PC-3 (cell line): ENCODE measurements around the gene HSPB6. TPM values are rescaled to one million over a fixed set of nuclear protein-coding genes. Genes with fewer than 3 reads are reported as not detected.

Source experiments
- ATAC-seq: fragments of 200-7000 bp; cut with Tn5 transposase; 2 replicates; pipeline ENCODE4 v1.9.1; 2020; ENCODE audit warnings: mild to moderate bottlenecking, moderate library complexity
- BruUV-seq: library from RNA; stranded (reverse); fragments of 400-500 nt; replicated peaks from 2 replicates; lab custom pipeline; 2021; lab: Mats Ljungman, UMichigan
- CTCF ChIA-PET: fragments of 300-600 bp; sonication (Branson Sonifier 250); formaldehyde crosslinking; loops from one replicate; lab custom pipeline; 2022; ENCODE audit warnings: antibody characterized with exemption; lab: Charles Lee
- POLR2A ChIA-PET: fragments of 300-600 bp; sonication (Branson Sonifier 250); formaldehyde crosslinking; loops from one replicate; lab custom pipeline; 2022; ENCODE audit warnings: antibody characterized with exemption; ENCODE audit not compliant: unreplicated experiment; lab: Charles Lee
- DNase-seq: peaks from one replicate; pipeline ENCODE4 v3.0.0-alpha.2; 2015
- H2AFZ ChIP-seq: fragments of 300-600 bp; sonication (generic); 2 replicates; pipeline ENCODE4 v1.6.0; 2016; ENCODE audit warnings: antibody characterized with exemption, low read length
- H3F3A ChIP-seq: fragments of 300-600 bp; sonication (generic); one replicate; pipeline ENCODE4 v1.6.0; 2017; ENCODE audit warnings: antibody characterized with exemption, low read length, control low read depth, mild to moderate bottlenecking; ENCODE audit not compliant: unreplicated experiment
- H3K27ac ChIP-seq: fragments of 300-600 bp; sonication (generic); 2 replicates; pipeline ENCODE4 v1.5.1; 2016; ENCODE audit warnings: mild to moderate bottlenecking, low read length
- H3K27me3 ChIP-seq: fragments of 300-600 bp; sonication (generic); 2 replicates; pipeline ENCODE4 v1.6.1; 2016; ENCODE audit warnings: low read length, mixed read lengths
- H3K36me3 ChIP-seq: fragments of 300-600 bp; sonication (generic); 2 replicates; pipeline ENCODE4 v1.6.1; 2016; ENCODE audit warnings: low read depth, mixed run types, low read length, mixed read lengths
- H3K4me1 ChIP-seq: fragments of 300-600 bp; sonication (generic); 2 replicates; pipeline ENCODE4 v1.5.1; 2016; ENCODE audit warnings: low read length; ENCODE audit not compliant: insufficient read depth
- H3K4me2 ChIP-seq: fragments of 300-600 bp; sonication (generic); 2 replicates; pipeline ENCODE4 v1.6.0; 2016; ENCODE audit warnings: low read length
- H3K4me3 ChIP-seq: fragments of 300-600 bp; sonication (generic); 2 replicates; pipeline ENCODE4 v1.5.1; 2016; ENCODE audit warnings: mild to moderate bottlenecking, low read length, mixed read lengths
- H3K79me2 ChIP-seq: fragments of 300-600 bp; sonication (generic); 2 replicates; pipeline ENCODE4 v1.6.1; 2017; ENCODE audit warnings: low read length, mixed read lengths
- H3K9ac ChIP-seq: fragments of 300-600 bp; sonication (generic); 2 replicates; pipeline ENCODE4 v1.6.0; 2016; ENCODE audit warnings: mild to moderate bottlenecking, low read length
- H3K9me2 ChIP-seq: fragments of 300-600 bp; sonication (generic); replicated peaks from 2 replicates; pipeline ENCODE4 v1.6.1; 2016; ENCODE audit warnings: mixed run types, low read length, mixed read lengths
- H3K9me3 ChIP-seq: fragments of 300-600 bp; sonication (generic); 2 replicates; pipeline ENCODE4 v1.6.1; 2016; ENCODE audit warnings: low read length, mixed read lengths
- H4K20me1 ChIP-seq: fragments of 300-600 bp; sonication (generic); 2 replicates; pipeline ENCODE4 v1.6.1; 2016; ENCODE audit warnings: low read length, mixed read lengths
- CTCF ChIP-seq: fragments of 300-600 bp; sonication (generic); conservative IDR thresholded peaks from 2 replicates; pipeline ENCODE4 v1.5.1; 2017; ENCODE audit warnings: antibody characterized with exemption, low read depth, mild to moderate bottlenecking, low read length
- EZH2 ChIP-seq: fragments of 300-600 bp; sonication (generic); IDR thresholded peaks from one replicate; pipeline ENCODE4 v1.6.1; 2017; ENCODE audit warnings: antibody characterized with exemption, mild to moderate bottlenecking, low read length; ENCODE audit not compliant: unreplicated experiment
- EZH2phosphoT487 ChIP-seq: fragments of 300-600 bp; sonication (generic); IDR thresholded peaks from 2 replicates; pipeline ENCODE4 v1.6.1; 2018; ENCODE audit warnings: mild to moderate bottlenecking, antibody characterized with exemption, low read length, borderline replicate concordance
- intact Hi-C: fragments of 100-400 bp; cut with micrococcal nuclease; formaldehyde crosslinking; loops from 2 replicates; pipeline ENCODE4 v1.9.0; 2023
- total RNA-seq: library from RNA; depleted of rRNA; stranded (reverse); fragments of >200 nt; gene quantifications from 2 replicates; pipeline ENCODE4 v1.2.3, GENCODE V29; 2014

The HSPB6 gene
- total RNA-seq, 1 experiment from 2014 or later, result not detected

DNA sequence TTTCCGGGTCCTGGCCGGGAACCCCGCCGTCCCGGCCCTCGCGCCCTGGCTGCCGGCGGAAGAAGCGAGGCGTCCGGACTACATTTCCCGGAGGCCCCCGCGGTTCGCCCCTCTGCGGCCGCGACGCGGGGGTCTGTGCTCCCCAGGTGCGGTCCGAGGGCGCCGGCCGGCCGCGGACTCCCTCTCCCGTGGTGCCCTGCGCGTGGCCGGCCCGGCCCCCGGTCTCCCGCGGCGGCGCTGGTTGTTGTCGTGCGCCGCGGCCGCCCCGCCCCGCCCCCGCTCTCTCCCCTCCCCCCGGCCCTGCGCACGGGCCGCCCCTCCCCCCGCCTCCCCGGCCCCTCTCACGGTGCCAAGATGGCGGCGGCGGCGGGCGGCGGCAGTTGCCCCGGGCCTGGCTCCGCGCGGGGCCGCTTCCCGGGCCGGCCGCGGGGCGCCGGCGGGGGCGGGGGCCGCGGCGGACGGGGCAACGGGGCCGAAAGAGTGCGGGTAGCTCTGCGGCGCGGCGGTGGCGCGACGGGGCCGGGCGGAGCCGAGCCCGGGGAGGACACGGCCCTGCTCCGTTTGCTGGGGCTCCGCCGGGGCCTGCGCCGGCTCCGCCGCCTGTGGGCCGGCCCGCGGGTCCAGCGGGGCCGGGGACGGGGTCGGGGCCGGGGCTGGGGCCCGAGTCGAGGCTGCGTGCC lies 39.0 kb downstream of the HSPB6 start, which contains the start of gene KMT2B:
Gene KMT2B, plus strand, starts transcription at position 339 of the 680 bp plus-strand sequence. Its CDS starts 16 bp downstream, at position 355.
- intact Hi-C loops, result loop anchor here (1.0 to 10.0 kb wide), 5 partner anchors 15 to 217 kb away; partner anchors contain the start of genes LRFN3, PSENEN, TMEM147 and U2AF1L4
- Histone ChIP-seq H3F3A (no peaks in the 10 kb centered on the region), H3K4me3 (peak within 1 kb of the TSS; percentile 95), H3K4me2 (peak within 1 kb of the TSS; percentile 98), H3K27me3 (no peaks in the 10 kb centered on the region), H3K9me2 (no peaks in the 10 kb centered on the region), H3K9me3 (no peaks in the 10 kb centered on the region), H4K20me1 (0 out of 2 replicates have a peak, but pooled peaks cover 3% of the 10 kb centered on the region), H3K9ac (peak within 1 kb of the TSS; percentile 87), H3K4me1 (peaks cover 20% of the 10 kb centered on the region; the same call in 1 of the 2 replicates), H2AFZ (peak within 1 kb of the TSS; percentile 97), H3K79me2 (peaks cover 33% of the 10 kb centered on the region), H3K36me3 (no peaks in the 10 kb centered on the region; the same call in 1 of the 2 replicates), H3K27ac (peak within 1 kb of the TSS; percentile 50)
- DNase-seq, result peak; percentile 89
- CTCF ChIA-PET, result no interaction called here
- peak; percentile 59 for ATAC-seq
- no peak for TF ChIP-seq EZH2
- no peak for TF ChIP-seq EZH2phosphoT487
- TF ChIP-seq CTCF, result no peak
- POLR2A ChIA-PET, result no interaction called here
- BruUV-seq, result no TSS peak

DNA sequence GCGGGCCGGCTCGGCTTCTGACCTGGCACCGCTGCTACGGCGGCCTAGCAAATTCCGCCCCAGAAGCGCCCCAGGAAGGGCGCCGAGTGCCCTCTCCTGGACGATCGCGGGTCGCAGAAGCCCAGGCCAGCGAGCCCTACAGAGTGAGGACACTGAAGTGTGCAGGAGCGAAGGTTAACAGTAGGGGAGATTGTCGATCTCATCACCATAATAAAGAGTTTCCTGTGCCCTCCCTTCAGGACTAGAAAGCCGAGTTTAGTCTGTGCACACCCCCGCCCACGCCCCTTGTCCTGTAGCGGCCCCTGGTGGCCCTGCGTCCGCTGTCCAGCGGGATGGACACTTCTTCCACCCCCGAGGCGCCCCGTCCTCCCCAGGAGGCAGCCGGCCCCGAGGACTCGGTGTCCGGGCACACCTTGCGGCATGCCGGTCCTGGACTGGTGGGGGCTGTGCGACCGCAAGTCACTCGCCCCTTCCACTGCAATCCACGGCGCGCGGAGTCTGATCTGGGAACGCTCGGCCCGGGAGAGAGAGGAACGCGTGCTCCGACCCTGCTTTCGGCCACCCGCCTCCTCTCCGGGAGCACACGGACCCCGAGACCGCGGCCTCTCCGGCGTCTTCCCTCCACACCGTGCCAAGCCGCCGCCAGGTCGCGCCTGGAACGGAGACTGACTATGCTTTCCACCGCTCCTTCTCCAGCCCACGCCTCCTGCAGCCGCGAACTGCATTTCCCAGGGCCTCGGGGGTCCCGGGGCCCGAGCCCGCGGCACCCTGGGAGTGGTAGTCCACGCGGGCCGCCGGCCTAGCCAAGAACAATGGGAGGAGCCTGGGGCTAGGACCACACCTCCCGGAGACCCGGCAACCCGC lies 39.8 kb downstream of the HSPB6 start:
- POLR2A ChIA-PET, result no interaction called here
- Histone ChIP-seq H3K4me1 (peaks cover 20% of the 10 kb centered on the region; the same call in 1 of the 2 replicates), H3K9me3 (no peaks in the 10 kb centered on the region), H3K4me3 (peak overlapping the region; percentile 91), H3K9ac (peak overlapping the region; percentile 85), H2AFZ (peak overlapping the region; percentile 97), H3K27me3 (no peaks in the 10 kb centered on the region), H3K79me2 (peaks cover 33% of the 10 kb centered on the region), H4K20me1 (0 out of 2 replicates have a peak, but pooled peaks cover 3% of the 10 kb centered on the region), H3F3A (no peaks in the 10 kb centered on the region), H3K4me2 (peak overlapping the region; percentile 97), H3K27ac (peak overlapping the region; percentile 50), H3K9me2 (no peaks in the 10 kb centered on the region), H3K36me3 (no peaks in the 10 kb centered on the region; the same call in 1 of the 2 replicates)
- BruUV-seq, result TSS peak; percentile 49
- intact Hi-C loops, result loop anchor here (1.0 to 10.0 kb wide), 5 partner anchors 14 to 218 kb away; partner anchors contain the start of genes LRFN3, PSENEN, TMEM147 and U2AF1L4
- DNase-seq, result peak; percentile 77
- CTCF ChIA-PET, result no interaction called here
- TF ChIP-seq CTCF (peak; percentile 80), EZH2phosphoT487 (no peak)
- ATAC-seq, result peak; percentile 84
